ENCODE results near the gene LMNB1. TPM values are rescaled to one million over a fixed set of nuclear protein-coding genes. Genes with fewer than 3 reads are reported as not detected.

The LMNB1 gene
- total and polyA plus RNA-seq, 2 of the 13 experiments (the other 11 are each of a cell fraction or from before 2014, with no cell fraction given), result 12.5 to 159 TPM

GRCh38 chr5:126777975-126778674 lies 1.2 kb downstream of the LMNB1 start (continued):
- TF ChIP-seq ZNF318 (CRISPR knock-in tag; IDR thresholded peaks at IDR 0.05) (no peak), ZNF33B (CRISPR knock-in tag; IDR thresholded peaks at IDR 0.05) (no peak), ZNF713 (CRISPR knock-in tag; IDR thresholded peaks at IDR 0.05) (no peak), MXD3 (CRISPR knock-in tag; IDR thresholded peaks at IDR 0.05) (0 out of 2 replicates have a peak, but pooled peaks have one; percentile 5), ASH2L (IDR thresholded peaks at IDR 0.05; ENCODE audit: insufficient read length, low read depth, low read length) (peak; percentile 62), PHB2 (IDR thresholded peaks at IDR 0.05; ENCODE audit: partially characterized antibody) (no peak), ADNP (CRISPR knock-in tag; IDR thresholded peaks at IDR 0.05) (no peak), FOXP1 (IDR thresholded peaks at IDR 0.05) (no peak), FOXP1 (CRISPR knock-in tag; IDR thresholded peaks at IDR 0.05) (no peak), TEF (CRISPR knock-in tag; IDR thresholded peaks at IDR 0.05) (no peak), ZNF180 (CRISPR knock-in tag; IDR thresholded peaks at IDR 0.05; ENCODE audit: borderline replicate concordance, low read depth) (no peak), MXD4 (CRISPR knock-in tag; IDR thresholded peaks at IDR 0.05) (no peak), THAP8 (CRISPR knock-in tag; IDR thresholded peaks at IDR 0.05; ENCODE audit: borderline replicate concordance) (no peak), ZNF772 (CRISPR knock-in tag; IDR thresholded peaks at IDR 0.05) (peak; percentile 18; the same call in 1 of the 2 replicates), UBTF (CRISPR knock-in tag; IDR thresholded peaks at IDR 0.05) (0 out of 2 replicates have a peak, but pooled peaks have one; percentile 8), SNAI1 (CRISPR knock-in tag; IDR thresholded peaks at IDR 0.05; ENCODE audit: borderline replicate concordance) (no peak), REXO4 (CRISPR knock-in tag; IDR thresholded peaks at IDR 0.05; ENCODE audit: borderline replicate concordance) (no peak)
